Measurements from ENCODE around the gene CRMP1.

GRCh38 chr4:5884796-5885195 lies 8.1 kb downstream of the CRMP1 start:
- TF ChIP-seq YY1 (IDR thresholded peaks at IDR 0.05; ENCODE audit: insufficient read depth, insufficient read length) (no peak), SUZ12 (IDR thresholded peaks at IDR 0.05; ENCODE audit: extremely low read depth, insufficient read depth, insufficient read length) (no peak), ZNF274 (IDR thresholded peaks at IDR 0.05; ENCODE audit: low read depth, low read length) (no peak)

Data from NT2/D1 (cell line).